HG03066 (cell line): ENCODE measurements around the gene GPD1.

Experiments used
- ATAC-seq: cut with Tn5 transposase; IDR thresholded peaks from one replicate; pipeline ENCODE4 v1.9.1; 2021; ENCODE audit warnings: low read depth; ENCODE audit not compliant: unreplicated experiment

GPD1 gene

DNA sequence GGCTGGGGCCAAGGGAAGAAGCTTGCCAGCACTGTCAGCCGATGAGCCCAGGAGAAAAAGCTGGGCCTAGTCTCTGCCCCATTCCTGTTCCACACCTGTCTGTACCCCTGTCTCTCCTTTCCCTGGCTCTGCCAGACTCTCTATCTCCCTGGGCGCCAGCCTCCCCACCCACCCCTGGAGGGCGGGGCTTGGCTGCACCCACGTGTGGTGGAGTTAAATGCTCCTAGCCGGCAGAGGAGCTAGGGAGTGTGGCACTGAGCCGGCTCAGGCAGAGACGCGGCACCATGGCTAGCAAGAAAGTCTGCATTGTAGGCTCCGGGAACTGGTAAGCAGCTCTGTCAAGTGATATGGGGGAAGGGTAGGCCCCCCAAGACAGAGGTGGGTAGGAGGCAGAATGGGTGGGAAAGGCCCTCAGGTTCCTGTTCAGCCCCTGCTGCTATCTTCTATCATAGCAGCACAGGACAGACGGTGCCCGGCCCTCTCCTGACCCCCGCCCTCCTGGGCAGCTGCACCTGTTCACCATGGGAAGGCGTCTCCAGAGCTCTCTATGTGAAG, at the start of gene GPD1:
Gene GPD1 (plus strand): TSS at position 242 of the 555 bp plus-strand sequence. CDS start 43 bp downstream, at position 285.
- ATAC-seq: no peak

GRCh38 chr12:50055831-50056638, 47.8 kb upstream of the GPD1 start:
- no peak for ATAC-seq

- no peak for ATAC-seq
Measured at GRCh38 chr12:50056639-50056976, 47.2 kb upstream of the GPD1 start.

- no peak for ATAC-seq
Measured at GRCh38 chr12:50057000-50057841, 46.6 kb upstream of the GPD1 start, which contains the start of gene ASIC1. Gene ASIC1, plus strand, starts transcription at chr12:50057596. Its CDS starts 1,171 bp downstream, at chr12:50058767.

DNA sequence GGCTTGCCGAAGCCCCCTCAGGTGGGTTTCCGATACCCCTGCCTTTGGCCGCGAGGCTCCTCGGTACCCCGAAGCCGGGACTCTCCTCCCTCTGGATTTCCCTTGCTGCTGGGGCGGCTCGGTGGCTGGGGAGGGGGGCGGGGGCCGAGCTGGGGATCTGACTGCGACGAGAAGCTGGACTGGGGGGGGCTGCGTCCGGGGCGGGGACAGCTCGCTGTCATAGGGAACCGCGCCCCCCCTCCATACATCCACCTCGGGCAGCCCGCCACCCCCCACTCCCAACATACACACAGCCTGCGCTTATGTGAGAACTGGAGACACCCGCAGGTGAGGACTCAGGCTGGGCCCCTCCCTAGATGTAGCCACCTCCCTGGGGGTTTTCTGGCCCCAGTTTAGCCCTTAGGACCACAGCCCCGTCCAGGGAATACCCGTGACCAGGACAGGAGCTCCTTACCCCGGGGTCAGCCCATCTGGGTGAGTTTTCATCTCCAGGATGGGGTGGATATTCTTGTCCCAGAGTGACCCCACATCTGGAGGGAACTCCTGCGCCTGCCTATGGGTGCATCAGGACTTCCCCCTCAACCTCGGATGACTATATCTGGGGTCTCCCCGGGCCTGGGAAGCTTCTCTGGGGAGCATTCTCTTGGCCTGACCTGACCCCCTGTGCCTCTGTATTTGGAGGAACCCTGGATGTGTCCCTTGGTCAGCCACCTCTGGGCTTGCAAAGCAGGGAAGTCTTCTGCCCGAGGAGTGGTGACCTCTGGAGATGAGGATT, 45.7 kb upstream of the GPD1 start:
- ATAC-seq: no peak

- ATAC-seq: no peak
Measured at GRCh38 chr12:50058743-50059312, 45.0 kb upstream of the GPD1 start.

DNA sequence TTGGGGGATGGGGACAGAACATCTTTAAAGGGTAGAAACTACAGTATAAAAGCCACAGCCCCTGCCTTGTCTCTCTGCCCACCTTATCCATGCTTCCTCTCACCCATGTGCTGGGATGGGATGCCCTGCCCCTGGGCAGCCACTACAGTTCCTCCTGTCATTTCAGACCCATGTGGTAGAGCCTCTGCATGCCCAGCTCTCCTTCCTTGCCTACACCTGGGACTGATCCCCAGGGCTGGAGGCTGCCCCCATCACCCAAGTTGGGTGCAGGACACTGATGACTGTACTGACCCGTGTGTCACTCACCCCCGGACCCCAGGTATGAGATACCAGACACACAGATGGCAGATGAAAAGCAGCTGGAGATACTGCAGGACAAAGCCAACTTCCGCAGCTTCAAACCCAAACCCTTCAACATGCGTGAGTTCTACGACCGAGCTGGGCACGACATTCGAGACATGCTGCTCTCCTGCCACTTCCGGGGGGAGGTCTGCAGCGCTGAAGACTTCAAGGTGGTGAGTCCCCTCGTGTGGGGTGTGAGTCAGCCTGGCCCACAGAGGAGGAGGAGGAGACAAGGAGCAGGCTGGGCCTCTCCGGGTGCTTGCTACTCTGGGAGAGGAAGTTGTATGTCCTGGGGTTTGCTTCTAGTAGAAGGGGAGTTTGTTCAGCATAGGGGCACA, 44.2 kb upstream of the GPD1 start:
- no peak for ATAC-seq

DNA sequence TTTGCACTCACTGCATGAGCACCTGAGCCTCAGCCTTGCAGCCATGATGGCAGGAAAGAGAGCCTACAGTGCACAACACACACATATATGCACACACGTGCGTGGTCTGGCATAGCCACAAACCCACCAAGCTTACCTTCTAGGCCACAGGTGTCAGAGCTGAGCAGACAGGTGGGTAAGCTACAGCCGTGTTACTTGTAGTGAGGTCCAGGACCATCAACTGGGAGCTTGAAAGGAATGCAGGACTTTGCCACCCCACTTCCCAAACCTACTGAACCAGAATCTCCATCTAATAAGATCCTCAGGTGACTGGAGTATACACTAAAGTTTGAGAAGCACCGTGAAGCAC, 43.7 kb upstream of the GPD1 start:
- no peak for ATAC-seq

- ATAC-seq: no peak
Measured at GRCh38 chr12:50061171-50061570, 42.6 kb upstream of the GPD1 start.

- ATAC-seq: no peak
Measured at GRCh38 chr12:50061946-50062686, 41.7 kb upstream of the GPD1 start.

GRCh38 chr12:50062728-50063460, 40.9 kb upstream of the GPD1 start:
- ATAC-seq: no peak

- no peak for ATAC-seq
Measured at GRCh38 chr12:50065726-50066310, 38.0 kb upstream of the GPD1 start.

DNA sequence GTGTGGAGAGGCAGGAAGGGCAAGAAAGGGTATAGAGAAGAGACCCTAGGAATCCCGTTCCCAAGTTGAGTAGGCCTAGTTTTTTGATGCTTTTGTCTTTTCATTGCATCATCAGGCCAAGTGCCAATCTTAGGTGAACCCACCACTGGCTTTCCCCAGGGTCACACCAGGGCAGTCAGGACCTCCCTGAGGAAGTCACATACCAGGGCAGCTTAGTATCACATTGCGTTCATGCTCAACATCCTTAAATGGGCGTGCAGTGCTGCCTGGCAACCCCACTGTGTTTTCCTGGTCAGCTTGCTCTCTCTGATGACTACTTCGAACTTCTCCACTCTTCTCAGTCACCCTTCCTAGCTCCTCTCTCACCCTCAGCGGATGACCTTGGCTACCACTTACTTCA, 37.4 kb upstream of the GPD1 start:
- no peak for ATAC-seq

DNA sequence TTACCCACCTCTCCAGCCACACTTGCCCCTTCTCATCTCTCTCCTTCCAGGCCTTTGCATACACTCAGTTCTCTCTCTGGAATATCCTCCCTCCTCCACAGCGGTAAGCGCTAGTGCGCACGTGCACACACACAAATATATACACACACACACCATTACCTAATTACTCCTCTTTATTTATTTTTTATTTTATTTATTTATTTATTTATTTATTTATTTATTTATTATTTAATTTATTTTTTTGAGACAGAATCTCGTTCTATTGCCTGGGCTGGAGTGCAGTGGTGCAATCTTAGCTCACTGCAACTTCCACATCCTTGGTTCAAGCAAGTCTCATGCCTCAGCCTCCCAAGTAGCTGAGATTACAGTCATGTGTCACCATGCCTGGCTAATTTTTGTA, 34.7 kb upstream of the GPD1 start:
- ATAC-seq: no peak

DNA sequence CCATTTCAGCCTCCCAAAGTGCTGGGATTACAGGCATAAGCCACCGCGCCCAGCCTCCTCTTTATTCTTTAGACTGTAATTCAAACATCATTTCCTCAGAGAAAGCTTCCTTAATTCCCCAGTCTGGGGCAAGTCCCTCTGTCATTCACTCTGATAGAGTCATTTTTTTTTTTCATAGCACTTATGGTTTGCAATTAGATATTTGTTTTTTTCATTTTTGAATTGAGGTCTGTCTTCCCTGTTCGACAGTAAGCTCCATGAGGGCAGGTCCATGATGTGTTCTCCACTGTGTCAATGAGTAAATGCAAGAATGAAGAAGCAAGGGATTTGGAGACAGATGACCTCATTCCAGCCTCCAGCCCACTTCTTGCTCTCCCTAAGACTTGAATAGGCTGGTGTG, 34.3 kb upstream of the GPD1 start:
- ATAC-seq: no peak

GRCh38 chr12:50070314-50071060, 33.3 kb upstream of the GPD1 start:
- no peak for ATAC-seq

- ATAC-seq: no peak
Measured at GRCh38 chr12:50072198-50072907, 31.5 kb upstream of the GPD1 start.
